GM18868 (cell line): Measurements from ENCODE around the gene EXOSC5.

Source experiments
- ATAC-seq: cut with Tn5 transposase; IDR thresholded peaks from one replicate; pipeline ENCODE4 v1.9.1; 2021; ENCODE audit warnings: mild to moderate bottlenecking, moderate library complexity; ENCODE audit not compliant: unreplicated experiment

The EXOSC5 gene

GRCh38 chr19:41426952-41427646 lies 29.9 kb upstream of the EXOSC5 start, which contains the start of gene B3GNT8:
Gene B3GNT8 (minus strand): TSS chr19:41427374. CDS start chr19:41426778, 596 bp downstream.
- ATAC-seq = no peak

- ATAC-seq = no peak
Measured at GRCh38 chr19:41426116-41426841, 29.1 kb upstream of the EXOSC5 start.

- no peak for ATAC-seq
Measured at GRCh38 chr19:41425174-41426115, 28.3 kb upstream of the EXOSC5 start.

- ATAC-seq = no peak
Measured at GRCh38 chr19:41424335-41425173, 27.4 kb upstream of the EXOSC5 start.

GRCh38 chr19:41422955-41423354 lies 25.8 kb upstream of the EXOSC5 start:
- ATAC-seq = no peak

- ATAC-seq = no peak
Measured at GRCh38 chr19:41422456-41422855, 25.3 kb upstream of the EXOSC5 start.

GRCh38 chr19:41421973-41422372 lies 24.8 kb upstream of the EXOSC5 start:
- no peak for ATAC-seq

- no peak for ATAC-seq
Measured at GRCh38 chr19:41421314-41421713, 24.2 kb upstream of the EXOSC5 start.

- ATAC-seq = no peak
Measured at GRCh38 chr19:41420101-41420880, 23.1 kb upstream of the EXOSC5 start.

- ATAC-seq = no peak
Measured at GRCh38 chr19:41416194-41416674, 19.1 kb upstream of the EXOSC5 start.

- ATAC-seq = no peak
Measured at GRCh38 chr19:41415154-41415571, 18.0 kb upstream of the EXOSC5 start.

- no peak for ATAC-seq
Measured at GRCh38 chr19:41414461-41414860, 17.3 kb upstream of the EXOSC5 start.

GRCh38 chr19:41413947-41414346 lies 16.8 kb upstream of the EXOSC5 start:
- ATAC-seq = no peak

GRCh38 chr19:41412953-41413352 lies 15.8 kb upstream of the EXOSC5 start:
- no peak for ATAC-seq

GRCh38 chr19:41411968-41412265 lies 14.8 kb upstream of the EXOSC5 start:
- ATAC-seq = no peak

GRCh38 chr19:41411100-41411967 lies 14.2 kb upstream of the EXOSC5 start:
- ATAC-seq = no peak

- no peak for ATAC-seq
Measured at GRCh38 chr19:41410336-41411054, 13.3 kb upstream of the EXOSC5 start.

GRCh38 chr19:41409288-41409687 lies 12.1 kb upstream of the EXOSC5 start:
- no peak for ATAC-seq
